CD1c-positive myeloid dendritic cell (primary cell): ENCODE results near the gene MAP7D3.
"Not testable (repeated sequence)": the region's sequence is repeated elsewhere in the genome, so short reads cannot be mapped to it uniquely, and the experiment has no call there.

ENCODE experiments used
- DNase-seq: peaks from one replicate; pipeline ENCODE4 v3.0.0-alpha.2; 2016; ENCODE audit errors: extremely low spot score

MAP7D3 gene

GRCh38 chrX:136182414-136182813 lies 68.8 kb downstream of the MAP7D3 start:
- DNase-seq, result no peak

- DNase-seq, result no peak
These were observed 72.1 kb downstream of the MAP7D3 start for GRCh38 chrX:136179133-136179532.

DNA sequence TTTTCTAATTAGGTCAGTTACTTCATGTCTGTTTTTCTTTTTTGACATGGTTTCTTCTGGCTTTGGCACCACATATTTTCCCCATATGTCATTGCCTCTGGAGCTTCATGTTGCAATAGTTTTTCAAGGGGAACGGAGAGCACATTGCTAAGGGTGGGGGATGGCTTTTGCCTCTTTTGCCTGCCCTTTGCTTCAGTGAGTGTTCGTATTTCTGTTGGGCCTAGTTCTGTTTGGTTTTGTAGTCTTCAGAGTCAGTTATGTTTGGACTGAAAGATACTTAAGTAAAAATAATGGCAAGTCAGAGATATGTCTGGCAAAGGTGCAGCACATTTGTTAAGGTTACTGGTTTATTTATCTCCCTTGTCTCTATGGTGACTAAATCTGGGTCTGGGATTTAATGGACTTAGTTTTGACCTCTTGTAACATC lies 74.8 kb downstream of the MAP7D3 start:
- DNase-seq, result no peak

GRCh38 chrX:136171420-136171819 lies 79.8 kb downstream of the MAP7D3 start:
- DNase-seq, result no peak

DNA sequence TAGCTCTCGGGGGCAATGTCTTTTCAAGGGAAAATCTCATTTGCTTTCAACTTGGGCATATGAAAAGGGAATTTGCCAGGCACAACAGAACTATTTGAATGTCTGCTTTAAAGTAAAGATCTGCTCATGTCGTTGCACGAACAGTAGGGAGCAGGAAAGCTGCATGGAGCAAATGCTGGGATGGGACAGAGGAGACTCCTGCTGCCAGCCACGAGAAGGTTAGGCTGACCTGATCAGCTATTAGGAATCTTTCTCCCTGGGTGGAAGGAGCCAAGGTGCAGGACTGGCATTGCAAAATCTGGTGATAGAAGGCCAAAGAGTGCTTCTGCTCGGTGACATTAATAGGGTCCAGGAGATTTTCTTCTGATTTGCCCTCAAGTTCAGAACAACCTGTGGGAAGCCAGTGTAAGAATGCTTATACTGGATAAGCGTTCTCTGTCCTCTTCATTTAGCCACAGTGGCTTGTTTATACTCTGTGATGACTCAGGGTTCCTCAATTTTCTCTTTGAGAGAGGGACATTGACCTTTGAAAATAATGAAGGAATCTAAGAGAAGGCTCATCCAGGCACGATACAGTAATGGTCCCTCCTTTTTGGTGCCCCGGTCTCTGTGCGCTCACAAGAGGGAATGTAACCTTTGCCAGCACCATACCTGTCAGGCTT lies 80.9 kb downstream of the MAP7D3 start:
- DNase-seq, result no peak

GRCh38 chrX:136168929-136169735 lies 82.1 kb downstream of the MAP7D3 start:
- DNase-seq, result no peak

GRCh38 chrX:136167989-136168388 lies 83.2 kb downstream of the MAP7D3 start:
- DNase-seq, result not testable (repeated sequence)

GRCh38 chrX:136166221-136166855 lies 84.9 kb downstream of the MAP7D3 start:
- DNase-seq, result no peak

GRCh38 chrX:136165406-136165805 lies 85.8 kb downstream of the MAP7D3 start:
- DNase-seq, result no peak

DNA sequence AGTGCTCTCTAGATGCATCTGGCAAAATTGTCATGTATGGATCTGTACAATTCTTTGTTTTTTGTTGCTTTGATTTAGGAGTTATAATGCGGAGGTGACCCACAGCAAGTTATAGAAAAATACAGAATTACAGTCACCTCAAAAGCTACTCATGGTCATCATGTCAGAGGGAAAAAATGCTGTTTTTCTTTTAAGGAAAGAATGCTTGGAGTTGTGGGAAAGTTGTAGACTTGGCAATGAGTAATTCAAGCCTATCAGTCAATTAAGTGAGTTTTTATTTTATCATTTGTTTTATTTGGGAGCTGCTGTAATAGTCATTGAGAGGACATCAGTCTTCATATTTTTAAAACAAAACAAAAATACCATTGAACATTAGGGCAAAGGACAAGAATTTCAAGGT lies 87.5 kb downstream of the MAP7D3 start:
- no peak for DNase-seq
